ENCODE measurements around the gene DENND6B. TPM values are rescaled to one million over a fixed set of nuclear protein-coding genes. Genes with fewer than 3 reads are reported as not detected.
A peak's percentile ranks its signal among the peaks of the same experiment; 100 is the strongest.

DENND6B gene
- total and polyA plus RNA-seq, 2 of the 13 experiments (the other 11 are each of a cell fraction or from before 2014, with no cell fraction given): 0.95 to 3.8 TPM

DNA sequence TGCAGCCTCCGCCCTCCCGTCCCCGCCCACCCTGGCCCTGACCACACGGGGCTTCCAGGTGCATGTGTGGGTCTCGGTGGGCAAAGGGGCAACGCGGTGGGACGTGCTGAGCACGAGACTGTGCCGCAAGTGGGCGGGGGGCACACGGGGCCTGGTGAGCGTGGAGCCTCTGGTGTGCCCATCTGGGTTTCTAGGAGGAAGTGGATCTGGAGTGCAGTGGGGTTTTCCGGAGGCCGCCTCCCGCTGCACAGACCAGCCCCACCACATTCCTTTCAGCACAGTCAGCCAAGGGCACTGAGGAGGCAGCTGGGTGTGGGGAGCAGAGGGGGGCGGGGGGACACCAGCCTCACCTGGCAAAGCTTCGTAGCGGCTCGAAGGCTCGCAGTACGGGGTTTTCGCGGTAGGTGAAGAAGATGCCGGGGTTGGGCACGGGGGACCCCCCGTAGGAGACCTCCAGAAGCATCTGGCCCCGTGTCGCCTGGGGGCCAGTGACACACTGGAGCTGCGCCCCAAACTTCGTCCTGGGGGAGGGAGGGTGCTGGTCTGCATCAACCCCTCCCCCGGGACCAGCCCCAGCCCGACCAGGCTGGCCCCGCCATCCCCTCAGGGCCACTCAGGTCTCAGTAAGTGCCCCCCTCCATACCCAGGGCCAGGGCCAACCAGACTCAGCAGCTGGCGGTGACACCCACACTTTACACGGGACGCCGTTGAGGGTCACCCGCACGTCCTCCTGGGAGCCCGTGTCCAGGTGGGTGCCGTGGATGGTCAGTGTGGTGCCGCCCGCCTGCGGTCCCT is 44.3 kb downstream of the DENND6B start:
- Histone ChIP-seq H3K4me3 (replicated peaks in 1 of 3; ENCODE audit: insufficient read depth in 1 of 3, low read depth in 2 of 3, low read length in 3 of 3) (no peak overlapping the region), H4K20me1 (ENCODE audit: insufficient read depth, low read length) (no peaks in the 10 kb centered on the region), H3K27me3 (ENCODE audit: control insufficient read depth in 1 of 2, insufficient read depth in 2 of 2, low read length in 2 of 2) (no peaks in the 10 kb centered on the region), H3K4me1 (ENCODE audit: insufficient read depth, low read length) (no peaks in the 10 kb centered on the region), H3K9me3 (ENCODE audit: low read length) (no peaks in the 10 kb centered on the region), H2AFZ (ENCODE audit: low read length) (no peak overlapping the region), H3K9ac (ENCODE audit: insufficient read depth, low read depth, low read length) (no peak overlapping the region), H3K27ac (ENCODE audit: extremely low read length, insufficient read depth, low read length) (no peak overlapping the region), H3K36me3 (replicated peaks in 1 of 2; ENCODE audit: control insufficient read depth in 1 of 2, insufficient read depth in 2 of 2, low read length in 2 of 2) (peaks cover 36 to 52% of the 10 kb centered on the region in 2 experiments; a peak in 4 of 5 replicates), H3K4me2 (ENCODE audit: low read depth, low read length) (no peak overlapping the region), H3K79me2 (ENCODE audit: insufficient read depth, low read length) (no peaks in the 10 kb centered on the region)
- no peak for ATAC-seq
- ChIA-PET CTCF (ENCODE audit: low intra/inter-chr PET ratio, low total read pairs) (no interaction called here), POLR2A (no interaction called here)
- BruUV-seq (replicated peaks): no TSS peak
- FAIRE-seq: no peak
- DNase-seq (ENCODE audit: low spot score): no peak
- in situ Hi-C loops (cut with HindIII; ENCODE audit: extremely low pct_ligation_motif_present, low pct_unique_long_range_greater_than_20kb) (no loop called here), intact Hi-C loops (cut with micrococcal nuclease; ENCODE audit: unreplicated experiment) (no loop called here)
- 98% methylated on average over 37 of the region's 45 CpGs for WGBS (ENCODE audit: low lambda C conversion rate)
- TF ChIP-seq AGO2 (optimal IDR thresholded peaks at IDR 0.05; ENCODE audit: low read depth, low read length) (peak; percentile 30), STAG1 (CRISPR knock-in tag; IDR thresholded peaks at IDR 0.05) (no peak)
- TF ChIP-seq, protein P1, sequence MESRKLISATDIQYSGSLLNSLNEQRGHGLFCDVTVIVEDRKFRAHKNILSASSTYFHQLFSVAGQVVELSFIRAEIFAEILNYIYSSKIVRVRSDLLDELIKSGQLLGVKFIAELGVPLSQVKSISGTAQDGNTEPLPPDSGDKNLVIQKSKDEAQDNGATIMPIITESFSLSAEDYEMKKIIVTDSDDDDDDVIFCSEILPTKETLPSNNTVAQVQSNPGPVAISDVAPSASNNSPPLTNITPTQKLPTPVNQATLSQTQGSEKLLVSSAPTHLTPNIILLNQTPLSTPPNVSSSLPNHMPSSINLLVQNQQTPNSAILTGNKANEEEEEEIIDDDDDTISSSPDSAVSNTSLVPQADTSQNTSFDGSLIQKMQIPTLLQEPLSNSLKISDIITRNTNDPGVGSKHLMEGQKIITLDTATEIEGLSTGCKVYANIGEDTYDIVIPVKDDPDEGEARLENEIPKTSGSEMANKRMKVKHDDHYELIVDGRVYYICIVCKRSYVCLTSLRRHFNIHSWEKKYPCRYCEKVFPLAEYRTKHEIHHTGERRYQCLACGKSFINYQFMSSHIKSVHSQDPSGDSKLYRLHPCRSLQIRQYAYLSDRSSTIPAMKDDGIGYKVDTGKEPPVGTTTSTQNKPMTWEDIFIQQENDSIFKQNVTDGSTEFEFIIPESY (CRISPR knock-in tag; IDR thresholded peaks at IDR 0.05): peak; percentile 50; the same call in 1 of the 2 replicates

- intact Hi-C loops (cut with micrococcal nuclease; ENCODE audit: unreplicated experiment): no loop called here
- no peak overlapping the region for H3K27ac ChIP-seq (ENCODE audit: extremely low read length, insufficient read depth, low read length)
Measured at GRCh38 chr22:50281957-50282356, 44.9 kb downstream of the DENND6B start.

More at GRCh38 chr22:50281957-50282356, 44.9 kb downstream of the DENND6B start:
- H3K36me3 ChIP-seq (replicated peaks in 1 of 2; ENCODE audit: control insufficient read depth in 1 of 2, insufficient read depth in 2 of 2, low read length in 2 of 2): peaks cover 35 to 53% of the 10 kb centered on the region in 2 experiments; a peak in 4 of 5 replicates
- ChIA-PET CTCF (ENCODE audit: low intra/inter-chr PET ratio, low total read pairs) (no interaction called here), POLR2A (no interaction called here)
- H3K4me3 ChIP-seq (replicated peaks in 1 of 3; ENCODE audit: insufficient read depth in 1 of 3, low read depth in 2 of 3, low read length in 3 of 3): no peak overlapping the region
- H3K9ac ChIP-seq (ENCODE audit: insufficient read depth, low read depth, low read length): no peak overlapping the region
- H3K27me3 ChIP-seq (ENCODE audit: control insufficient read depth in 1 of 2, insufficient read depth in 2 of 2, low read length in 2 of 2): no peaks in the 10 kb centered on the region
- no peaks in the 10 kb centered on the region for H3K9me3 ChIP-seq (ENCODE audit: low read length)
- WGBS (ENCODE audit: low lambda C conversion rate): 100% methylated on average over 6 of the region's 25 CpGs
- no peak overlapping the region for H2AFZ ChIP-seq (ENCODE audit: low read length)
- no peaks in the 10 kb centered on the region for H3K79me2 ChIP-seq (ENCODE audit: insufficient read depth, low read length)
- no peaks in the 10 kb centered on the region for H4K20me1 ChIP-seq (ENCODE audit: insufficient read depth, low read length)
- no peaks in the 10 kb centered on the region for H3K4me1 ChIP-seq (ENCODE audit: insufficient read depth, low read length)
- DNase-seq (ENCODE audit: low spot score): no peak
- TF ChIP-seq NRL (CRISPR knock-in tag; IDR thresholded peaks at IDR 0.05; ENCODE audit: borderline replicate concordance) (no peak), AGO2 (optimal IDR thresholded peaks at IDR 0.05; ENCODE audit: low read depth, low read length) (peak; percentile 20), RBFOX2 (IDR thresholded peaks at IDR 0.05; ENCODE audit: low read depth, low read length) (peak; percentile 19; the same call in 1 of the 2 replicates)
- ATAC-seq: no peak
- FAIRE-seq: no peak
- in situ Hi-C loops (cut with HindIII; ENCODE audit: extremely low pct_ligation_motif_present, low pct_unique_long_range_greater_than_20kb): no loop called here
- no peak overlapping the region for H3K4me2 ChIP-seq (ENCODE audit: low read depth, low read length)
- BruUV-seq (replicated peaks): no TSS peak

All from HepG2 (cell line).